ENCODE results near the gene NHP2.

GRCh38 chr5:178122346-178122745 is 31.3 kb downstream of the NHP2 start:
- TF ChIP-seq CTCF (IDR thresholded peaks at IDR 0.05 in 2 of 3, conservative IDR thresholded peaks at IDR 0.05 in 1 of 3; ENCODE audit: insufficient read depth in 2 of 3, low read depth in 1 of 3, low read length in 3 of 3): no peak
- no peak for TF ChIP-seq SAFB2 (IDR thresholded peaks at IDR 0.05; ENCODE audit: borderline replicate concordance, low read depth, low read length, severe bottlenecking)
- TF ChIP-seq DACH1 (IDR thresholded peaks at IDR 0.05; ENCODE audit: partially characterized antibody): no peak
- no peak for TF ChIP-seq KLF1 (tag; IDR thresholded peaks at IDR 0.05)
- TF ChIP-seq POU5F1 (IDR thresholded peaks at IDR 0.05; ENCODE audit: borderline replicate concordance, low read depth, low read length, partially characterized antibody): no peak
- TF ChIP-seq NELFE (IDR thresholded peaks at IDR 0.05; ENCODE audit: insufficient read depth, insufficient read length): no peak
- no peak for TF ChIP-seq CBX1 (IDR thresholded peaks at IDR 0.05; ENCODE audit: low read depth)
- no peak for TF ChIP-seq KAT8 (IDR thresholded peaks at IDR 0.05; ENCODE audit: low read depth)
- TF ChIP-seq POLR2A (conservative IDR thresholded peaks at IDR 0.05): no peak
- TF ChIP-seq REST (IDR thresholded peaks at IDR 0.05; ENCODE audit: borderline replicate concordance): no peak
- no peak for TF ChIP-seq REST (CRISPR knock-in tag; IDR thresholded peaks at IDR 0.05; ENCODE audit: low read depth)
- no peak for TF ChIP-seq EZH2 (IDR thresholded peaks at IDR 0.05; ENCODE audit: borderline replicate concordance, low read depth, low read length)
- TF ChIP-seq ZKSCAN3 (CRISPR knock-in tag; IDR thresholded peaks at IDR 0.05): no peak
- TF ChIP-seq E2F4 (CRISPR knock-in tag; IDR thresholded peaks at IDR 0.05; ENCODE audit: low read depth): no peak

Measured in K562 (cell line).